ENCODE measurements around the gene C2orf42.
"Not testable (repeated sequence)": the region's sequence is repeated elsewhere in the genome, so short reads cannot be mapped to it uniquely, and the experiment has no call there.

The C2orf42 gene

GRCh38 chr2:70148211-70148760 lies 42.5 kb downstream of the C2orf42 start:
- H2AFZ ChIP-seq (ENCODE audit: low read depth, low read length); H3K9me3 ChIP-seq (ENCODE audit: low read length); H3K4me1 ChIP-seq (ENCODE audit: insufficient read depth, low read length); H3K27me3 ChIP-seq (ENCODE audit: insufficient read depth, low read length); H3K4me3 ChIP-seq (ENCODE audit: low read length): not testable (repeated sequence)
- H3K36me3 ChIP-seq (ENCODE audit: insufficient read depth, low read length) = peaks cover 24% of the 10 kb centered on the region

- Histone ChIP-seq H3K27me3 (ENCODE audit: insufficient read depth, low read length) (no peaks in the 10 kb centered on the region), H2AFZ (ENCODE audit: low read depth, low read length) (no peak overlapping the region), H3K4me1 (ENCODE audit: insufficient read depth, low read length) (peaks cover 15% of the 10 kb centered on the region), H3K4me3 (ENCODE audit: low read length) (no peak overlapping the region), H3K36me3 (ENCODE audit: insufficient read depth, low read length) (peaks cover 11% of the 10 kb centered on the region), H3K9me3 (ENCODE audit: low read length) (no peaks in the 10 kb centered on the region)
Observed at GRCh38 chr2:70145851-70146739, 44.7 kb downstream of the C2orf42 start.

- Histone ChIP-seq H3K27me3 (ENCODE audit: insufficient read depth, low read length) (no peaks in the 10 kb centered on the region), H2AFZ (ENCODE audit: low read depth, low read length) (no peak overlapping the region), H3K4me3 (ENCODE audit: low read length) (no peak overlapping the region), H3K4me1 (ENCODE audit: insufficient read depth, low read length) (peaks cover 19% of the 10 kb centered on the region), H3K36me3 (ENCODE audit: insufficient read depth, low read length) (peaks cover 4% of the 10 kb centered on the region), H3K9me3 (ENCODE audit: low read length) (no peaks in the 10 kb centered on the region)
Observed at GRCh38 chr2:70145144-70145490, 45.7 kb downstream of the C2orf42 start.

- Histone ChIP-seq H3K4me3 (ENCODE audit: low read length) (no peak overlapping the region), H2AFZ (ENCODE audit: low read depth, low read length) (no peak overlapping the region), H3K27me3 (ENCODE audit: insufficient read depth, low read length) (no peaks in the 10 kb centered on the region), H3K4me1 (ENCODE audit: insufficient read depth, low read length) (peaks cover 19% of the 10 kb centered on the region), H3K36me3 (ENCODE audit: insufficient read depth, low read length) (no peaks in the 10 kb centered on the region), H3K9me3 (ENCODE audit: low read length) (no peaks in the 10 kb centered on the region)
Observed at GRCh38 chr2:70144443-70145143, 46.2 kb downstream of the C2orf42 start.

GRCh38 chr2:70143314-70144150 lies 47.3 kb downstream of the C2orf42 start:
- Histone ChIP-seq H3K27me3 (ENCODE audit: insufficient read depth, low read length) (no peaks in the 10 kb centered on the region), H3K4me1 (ENCODE audit: insufficient read depth, low read length) (peaks cover 19% of the 10 kb centered on the region), H3K4me3 (ENCODE audit: low read length) (peak overlapping the region; percentile 51), H2AFZ (ENCODE audit: low read depth, low read length) (no peak overlapping the region), H3K36me3 (ENCODE audit: insufficient read depth, low read length) (no peaks in the 10 kb centered on the region), H3K9me3 (ENCODE audit: low read length) (no peaks in the 10 kb centered on the region)

- Histone ChIP-seq H3K9me3 (ENCODE audit: low read length) (no peaks in the 10 kb centered on the region), H3K4me3 (ENCODE audit: low read length) (peak overlapping the region; percentile 55), H3K27me3 (ENCODE audit: insufficient read depth, low read length) (no peaks in the 10 kb centered on the region), H3K36me3 (ENCODE audit: insufficient read depth, low read length) (no peaks in the 10 kb centered on the region), H2AFZ (ENCODE audit: low read depth, low read length) (no peak overlapping the region), H3K4me1 (ENCODE audit: insufficient read depth, low read length) (peaks cover 19% of the 10 kb centered on the region)
Observed at GRCh38 chr2:70142590-70143313, 48.1 kb downstream of the C2orf42 start.

GRCh38 chr2:70141902-70142589 lies 48.8 kb downstream of the C2orf42 start:
- no peaks in the 10 kb centered on the region for H3K27me3 ChIP-seq (ENCODE audit: insufficient read depth, low read length)
- H3K36me3 ChIP-seq (ENCODE audit: insufficient read depth, low read length) = no peaks in the 10 kb centered on the region
- H3K9me3 ChIP-seq (ENCODE audit: low read length) = no peaks in the 10 kb centered on the region
- peak overlapping the region; percentile 47 for H2AFZ ChIP-seq (ENCODE audit: low read depth, low read length)
- H3K4me1 ChIP-seq (ENCODE audit: insufficient read depth, low read length) = peaks cover 19% of the 10 kb centered on the region
- peak overlapping the region; percentile 55 for H3K4me3 ChIP-seq (ENCODE audit: low read length)

GRCh38 chr2:70141212-70141901 lies 49.5 kb downstream of the C2orf42 start:
- Histone ChIP-seq H3K4me1 (ENCODE audit: insufficient read depth, low read length) (peaks cover 19% of the 10 kb centered on the region), H3K36me3 (ENCODE audit: insufficient read depth, low read length) (no peaks in the 10 kb centered on the region), H3K9me3 (ENCODE audit: low read length) (no peaks in the 10 kb centered on the region), H3K27me3 (ENCODE audit: insufficient read depth, low read length) (no peaks in the 10 kb centered on the region), H3K4me3 (ENCODE audit: low read length) (peak overlapping the region; percentile 55), H2AFZ (ENCODE audit: low read depth, low read length) (peak overlapping the region; percentile 47)

- Histone ChIP-seq H3K36me3 (ENCODE audit: insufficient read depth, low read length) (no peaks in the 10 kb centered on the region), H3K9me3 (ENCODE audit: low read length) (no peaks in the 10 kb centered on the region), H2AFZ (ENCODE audit: low read depth, low read length) (no peak overlapping the region), H3K4me3 (ENCODE audit: low read length) (no peak overlapping the region), H3K27me3 (ENCODE audit: insufficient read depth, low read length) (no peaks in the 10 kb centered on the region), H3K4me1 (ENCODE audit: insufficient read depth, low read length) (peaks cover 19% of the 10 kb centered on the region)
Observed at GRCh38 chr2:70140791-70141211, 50.0 kb downstream of the C2orf42 start.

- H3K4me3 ChIP-seq (ENCODE audit: low read length); H2AFZ ChIP-seq (ENCODE audit: low read depth, low read length); H3K36me3 ChIP-seq (ENCODE audit: insufficient read depth, low read length); H3K27me3 ChIP-seq (ENCODE audit: insufficient read depth, low read length); H3K9me3 ChIP-seq (ENCODE audit: low read length): not testable (repeated sequence)
- H3K4me1 ChIP-seq (ENCODE audit: insufficient read depth, low read length) = peaks cover 10% of the 10 kb centered on the region
Observed at GRCh38 chr2:70134323-70134983, 56.4 kb downstream of the C2orf42 start.
